HK-2 (cell line): ENCODE data around the gene PRKN.
A peak's percentile ranks its signal among the peaks of the same experiment; 100 is the strongest.

Experiments used
- DNase-seq: peaks from one replicate; pipeline ENCODE4 v3.0.0-alpha.2; 2018; ENCODE audit not compliant: unreplicated experiment

The PRKN gene

DNA sequence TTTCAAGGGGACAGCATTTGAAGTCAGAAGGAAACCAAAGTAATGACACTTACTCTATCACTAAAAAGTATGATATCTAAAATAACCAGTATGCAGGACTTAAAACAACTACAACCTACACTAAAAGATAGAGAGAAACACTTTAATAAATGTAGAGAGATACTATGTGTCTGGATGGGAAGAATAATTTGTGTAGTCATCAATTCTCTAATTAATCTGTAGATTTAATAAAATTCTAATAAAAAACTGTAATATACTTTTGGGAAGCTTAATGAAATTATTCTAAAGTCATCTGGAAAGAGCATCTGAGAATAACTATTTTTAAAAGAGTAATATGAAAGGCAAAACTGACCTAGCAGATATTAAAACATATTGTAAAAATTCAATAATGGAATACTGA, 52.1 kb downstream of the PRKN start:
- no peak for DNase-seq

GRCh38 chr6:162674452-162674851, 53.1 kb downstream of the PRKN start:
- DNase-seq: no peak

DNA sequence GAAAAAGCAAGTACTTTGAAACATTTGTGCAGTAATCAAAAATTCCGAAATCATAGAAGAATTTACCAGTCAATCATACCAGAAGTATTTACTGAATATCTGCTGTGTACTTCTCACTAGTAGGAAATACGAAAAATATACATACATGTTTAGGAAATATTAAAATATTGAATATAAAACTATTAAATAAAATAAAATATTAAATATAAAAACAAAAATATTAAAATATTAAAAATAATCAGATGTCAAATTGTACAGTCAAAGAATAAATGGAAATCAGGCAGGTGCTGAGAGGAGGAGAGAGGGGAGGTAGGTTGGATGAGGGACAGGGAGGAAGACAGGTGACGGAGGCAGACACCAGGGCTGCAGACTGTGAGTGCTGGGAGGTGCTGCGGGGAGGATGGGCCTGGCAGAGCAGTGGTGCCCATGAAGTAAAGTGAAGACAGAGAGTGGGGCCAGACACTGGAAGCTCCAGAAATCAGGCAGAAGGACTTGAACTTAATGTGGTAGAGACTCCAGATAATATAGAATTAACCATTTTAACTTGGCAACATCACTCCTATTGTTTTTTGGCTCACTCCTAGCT, 55.9 kb downstream of the PRKN start:
- no peak for DNase-seq

GRCh38 chr6:162670345-162670744, 57.2 kb downstream of the PRKN start:
- no peak for DNase-seq

DNA sequence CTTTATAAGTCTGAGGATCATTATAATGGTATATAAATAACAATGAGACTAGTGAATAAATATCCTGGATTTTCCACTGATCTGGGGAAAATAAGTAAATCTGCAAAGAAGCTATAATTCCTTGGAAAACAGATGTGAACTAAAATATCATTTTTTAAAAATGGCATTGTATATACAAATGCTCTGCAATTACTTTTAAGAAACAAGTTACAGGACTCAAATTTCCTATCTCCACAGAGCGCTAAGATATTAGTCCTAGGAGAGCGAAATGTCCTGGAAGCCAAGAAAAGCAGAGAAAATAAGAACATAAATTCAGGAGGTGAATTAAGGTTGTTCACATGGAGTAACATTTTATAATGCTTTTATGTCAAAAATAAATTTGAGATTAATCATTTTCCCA, 61.3 kb downstream of the PRKN start:
- DNase-seq: no peak

GRCh38 chr6:162653808-162654207, 73.8 kb downstream of the PRKN start:
- DNase-seq: no peak

DNA sequence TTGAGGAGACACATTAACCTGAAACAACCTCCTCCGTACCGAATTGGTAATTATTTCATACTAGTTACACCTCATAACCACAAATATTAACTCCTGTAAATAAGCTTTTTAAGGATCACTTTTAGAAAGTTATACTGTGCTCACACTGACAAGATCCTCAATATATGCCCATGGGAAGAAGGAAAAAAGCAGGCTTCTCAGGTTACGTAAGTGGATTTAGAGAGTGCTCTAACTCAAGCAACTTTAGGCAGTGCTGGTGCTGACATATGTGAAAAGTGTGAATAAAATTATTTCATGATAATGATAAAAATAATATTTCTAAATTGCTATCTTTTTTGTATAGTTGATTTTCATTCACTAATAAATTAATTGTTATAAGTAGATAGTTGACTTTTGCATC, 76.1 kb downstream of the PRKN start:
- no peak for DNase-seq

- no peak for DNase-seq
These were observed 78.3 kb downstream of the PRKN start for GRCh38 chr6:162649271-162649670.

- no peak for DNase-seq
These were observed 83.4 kb downstream of the PRKN start for GRCh38 chr6:162644153-162644552.

GRCh38 chr6:162640756-162641155, 86.8 kb downstream of the PRKN start:
- DNase-seq: no peak

DNA sequence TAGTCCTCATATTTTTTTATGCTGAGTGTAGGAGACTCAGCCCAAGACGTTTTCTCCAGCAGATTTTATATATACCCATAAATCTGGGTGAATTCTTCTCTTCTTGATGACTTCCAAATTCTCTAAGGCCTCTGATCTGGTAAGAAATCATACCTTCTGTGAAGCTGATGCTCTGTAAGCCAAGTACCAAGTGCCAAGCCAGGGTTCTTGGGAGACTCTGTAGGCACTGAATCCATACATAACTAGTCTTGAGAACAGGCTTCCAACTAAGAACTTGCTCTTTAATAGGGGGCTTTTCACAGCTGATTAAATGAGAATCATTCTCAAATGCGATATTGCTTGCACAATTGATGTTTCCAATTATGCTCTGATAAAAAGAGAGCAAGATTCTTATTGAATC, 87.6 kb downstream of the PRKN start:
- no peak for DNase-seq

- no peak for DNase-seq
These were observed 88.5 kb downstream of the PRKN start for GRCh38 chr6:162638931-162639574.

- no peak for DNase-seq
These were observed 90.2 kb downstream of the PRKN start for GRCh38 chr6:162637317-162637716.

GRCh38 chr6:162636167-162636566, 91.4 kb downstream of the PRKN start:
- DNase-seq: no peak

DNA sequence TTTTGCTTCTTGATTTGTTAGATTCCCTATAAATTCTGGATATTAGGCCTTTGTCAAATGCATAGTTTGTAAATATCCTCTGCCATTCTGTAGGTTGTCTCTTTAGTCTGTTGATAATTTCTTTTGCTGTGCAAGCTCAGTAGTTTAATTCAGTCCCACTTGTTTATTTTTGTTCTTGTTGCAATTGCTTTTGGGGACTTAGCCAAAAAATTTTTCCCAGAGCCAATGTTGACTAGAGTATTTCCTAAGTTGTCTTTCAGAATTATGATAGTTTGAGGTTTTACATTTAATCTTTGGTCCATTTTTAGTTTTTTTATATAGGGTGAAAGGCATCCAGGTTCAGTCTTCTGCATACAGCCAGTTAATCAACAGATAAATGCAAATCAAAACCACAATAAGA, 96.0 kb downstream of the PRKN start:
- no peak for DNase-seq

DNA sequence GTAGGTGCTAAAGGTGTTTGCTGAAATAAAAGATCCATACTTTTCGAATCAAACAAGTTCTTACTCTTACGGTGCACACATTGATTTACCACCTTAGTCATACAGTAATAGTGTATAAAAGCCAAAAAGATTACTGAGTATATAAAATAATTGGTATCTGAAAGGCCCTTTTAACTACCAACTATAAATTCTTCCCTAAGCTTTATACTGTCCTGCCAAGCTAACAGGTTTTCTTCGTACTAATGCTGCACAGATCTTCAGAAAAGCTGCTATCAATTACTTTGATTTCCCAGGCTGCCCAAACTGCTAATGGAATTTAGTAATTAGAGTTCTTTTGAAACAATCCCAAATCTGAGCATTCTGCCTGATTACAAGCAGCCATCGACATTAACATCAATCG, 97.5 kb downstream of the PRKN start:
- no peak for DNase-seq

GRCh38 chr6:162627825-162628224, 99.7 kb downstream of the PRKN start:
- no peak for DNase-seq

- DNase-seq: no peak
These were observed 100.2 kb downstream of the PRKN start for GRCh38 chr6:162627362-162627761.

DNA sequence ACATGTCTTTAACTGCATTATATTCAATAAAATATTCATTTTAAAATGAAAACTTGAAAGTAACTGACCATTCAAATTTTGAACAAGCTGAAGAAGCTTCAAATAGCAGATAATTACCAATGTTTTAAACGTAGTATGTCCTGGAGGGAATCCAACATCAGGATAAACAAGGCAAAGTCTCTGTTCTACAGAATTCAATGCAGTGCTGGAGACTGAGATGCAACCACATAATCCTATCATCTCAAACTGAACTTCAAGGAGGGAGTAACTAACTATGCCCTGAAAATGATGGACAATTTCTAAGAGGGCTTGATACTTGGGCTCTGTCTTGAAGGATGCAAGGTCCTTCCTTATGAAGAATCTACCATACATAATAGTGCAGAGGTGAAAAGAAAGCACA, 100.7 kb downstream of the PRKN start:
- DNase-seq: no peak

DNA sequence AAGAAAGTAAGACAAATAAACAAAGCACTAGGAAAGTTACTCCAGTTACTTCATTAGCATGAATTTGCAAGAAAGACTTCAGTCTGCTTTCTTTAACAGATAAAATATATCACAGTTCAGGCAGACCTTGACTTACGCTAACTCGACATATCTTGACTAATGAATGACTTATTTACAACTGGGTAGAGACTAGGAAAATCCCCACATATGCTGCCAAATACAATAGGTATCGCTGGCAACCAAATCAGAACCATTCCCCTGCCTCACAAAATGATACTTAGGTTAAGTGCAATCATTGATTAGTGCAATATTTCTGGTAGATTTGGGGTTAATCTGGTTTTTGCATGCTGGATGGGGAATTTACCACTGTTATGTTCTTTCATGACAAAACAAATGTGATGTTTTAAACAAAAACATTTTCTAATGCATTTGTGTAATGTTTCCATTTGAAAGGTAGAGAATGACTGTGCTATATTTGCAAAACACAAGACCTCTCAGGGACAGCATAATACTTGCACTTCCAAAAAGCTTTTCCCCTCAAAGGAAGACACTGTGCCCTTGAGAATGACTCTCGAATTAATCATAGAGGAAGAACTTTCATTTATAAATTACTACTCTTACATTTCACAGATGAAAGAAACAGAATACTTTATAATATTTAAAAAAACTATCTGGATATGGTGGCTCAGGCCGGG, 101.6 kb downstream of the PRKN start:
- DNase-seq: no peak

GRCh38 chr6:162622572-162622971, 105.0 kb downstream of the PRKN start:
- DNase-seq: no peak

DNA sequence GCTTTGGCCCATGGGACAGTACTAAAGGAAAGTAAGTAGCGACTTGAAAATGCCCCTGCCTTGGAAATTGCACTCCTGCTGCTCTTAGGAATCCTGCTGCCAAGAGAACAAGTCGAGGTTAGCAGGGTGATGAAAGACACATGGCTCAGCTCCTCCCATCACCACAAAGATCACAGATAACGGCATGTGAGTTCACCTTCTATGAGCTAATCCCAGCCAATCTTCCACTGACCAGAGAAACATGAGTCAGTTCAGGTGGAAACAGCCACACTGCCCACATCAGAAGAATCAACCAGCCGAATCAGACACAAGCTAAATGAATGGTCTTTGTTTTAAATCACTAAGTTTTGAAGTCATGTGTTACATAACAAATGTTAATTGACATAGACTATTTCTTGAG, 106.3 kb downstream of the PRKN start:
- peak; percentile 39 for DNase-seq

GRCh38 chr6:162620073-162620472, 107.5 kb downstream of the PRKN start:
- DNase-seq: no peak
